Thoracic aorta (tissue), 2 donors: Measurements from ENCODE around the gene PREB. TPM values are rescaled to one million over a fixed set of nuclear protein-coding genes. Genes with fewer than 3 reads are reported as not detected.
A peak's percentile ranks its signal among the peaks of the same experiment; 100 is the strongest.
"Not testable (repeated sequence)": the region's sequence is repeated elsewhere in the genome, so short reads cannot be mapped to it uniquely, and the experiment has no call there.

Experiments used
- ATAC-seq: fragments of 150-250 bp; one replicate; pipeline ENCODE4 v1.8.0; 2017; ENCODE audit warnings: low read depth; ENCODE audit not compliant: insufficient number of reproducible peaks, low FRiP score
- DNase-seq: peaks from one replicate; pipeline ENCODE4 v3.0.0-alpha.2; 2020; ENCODE audit warnings: low spot score
- H3K27ac ChIP-seq, 2 donors: fragments of 200-600 bp; sonication (generic); 1 replicate in 1 of 2; 2 replicates in 1 of 2; pipeline ENCODE4 v1.5.1; 2016; ENCODE audit warnings: mild to moderate bottlenecking in 2 of 2, moderate library complexity in 2 of 2
- H3K27me3 ChIP-seq: fragments of 200-600 bp; sonication (generic); replicated peaks from 2 replicates; pipeline ENCODE4 v1.6.0; 2016; ENCODE audit warnings: mild to moderate bottlenecking; ENCODE audit not compliant: insufficient read depth
- H3K36me3 ChIP-seq: fragments of 200-600 bp; sonication (generic); one replicate; pipeline ENCODE4 v1.5.1; 2016
- H3K4me1 ChIP-seq, 2 donors: fragments of 200-600 bp; sonication (generic); 1 replicate in 1 of 2; 2 replicates in 1 of 2; pipeline versions ENCODE4 v1.5.1 to v1.6.0; 2016; ENCODE audit warnings: low read depth in 2 of 2, mild to moderate bottlenecking in 1 of 2; ENCODE audit not compliant: control insufficient read depth in 1 of 2
- H3K4me3 ChIP-seq: fragments of 200-600 bp; sonication (generic); 2 replicates; pipeline ENCODE4 v1.5.1; 2016; ENCODE audit warnings: mild to moderate bottlenecking
- H3K9me3 ChIP-seq: fragments of 200-600 bp; sonication (generic); 2 replicates; pipeline ENCODE4 v1.5.1; 2016
- total RNA-seq, 2 donors: library from RNA; depleted of rRNA; stranded (reverse); fragments of >200 nt; gene quantifications; one replicate each; pipeline versions ENCODE4 v1.1.0 to v1.2.3, GENCODE V29; 2016
- TF ChIP-seq, protein P1 (sequence below): fragments of 200-600 bp; sonication (generic); IDR thresholded peaks from one replicate; pipeline ENCODE4 v1.5.1; 2019; ENCODE audit warnings: antibody characterized with exemption

PREB gene
- total RNA-seq, 2 donors from 2014 or later = 64.3 to 92.3 TPM

DNA sequence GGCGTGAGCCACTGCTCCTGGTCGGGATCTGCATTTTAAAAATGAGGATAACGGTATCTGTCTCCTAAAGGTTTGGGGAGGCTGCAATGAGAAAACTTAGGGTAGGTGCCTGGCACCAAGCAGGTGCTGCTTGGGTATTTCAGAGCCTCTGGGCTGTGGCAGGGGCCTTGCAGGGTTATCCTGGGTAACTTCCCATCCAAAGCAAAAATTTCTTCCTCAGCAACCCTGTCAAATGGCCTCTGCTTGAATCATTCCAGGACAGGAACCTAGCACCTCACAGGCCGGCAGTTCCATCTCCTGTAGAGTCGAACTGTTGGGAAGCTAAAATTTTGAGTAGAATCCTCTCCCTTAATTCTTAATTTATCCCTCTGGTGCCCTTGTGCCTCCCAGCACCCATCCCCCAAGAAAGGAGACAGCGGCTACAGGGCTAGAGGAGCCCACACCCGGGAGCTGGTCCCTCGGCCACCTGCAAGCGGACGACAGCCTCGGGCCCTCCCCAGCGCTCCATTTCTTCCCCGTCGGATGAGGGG lies 16.4 kb downstream of the PREB start:
- TF ChIP-seq, protein P1, sequence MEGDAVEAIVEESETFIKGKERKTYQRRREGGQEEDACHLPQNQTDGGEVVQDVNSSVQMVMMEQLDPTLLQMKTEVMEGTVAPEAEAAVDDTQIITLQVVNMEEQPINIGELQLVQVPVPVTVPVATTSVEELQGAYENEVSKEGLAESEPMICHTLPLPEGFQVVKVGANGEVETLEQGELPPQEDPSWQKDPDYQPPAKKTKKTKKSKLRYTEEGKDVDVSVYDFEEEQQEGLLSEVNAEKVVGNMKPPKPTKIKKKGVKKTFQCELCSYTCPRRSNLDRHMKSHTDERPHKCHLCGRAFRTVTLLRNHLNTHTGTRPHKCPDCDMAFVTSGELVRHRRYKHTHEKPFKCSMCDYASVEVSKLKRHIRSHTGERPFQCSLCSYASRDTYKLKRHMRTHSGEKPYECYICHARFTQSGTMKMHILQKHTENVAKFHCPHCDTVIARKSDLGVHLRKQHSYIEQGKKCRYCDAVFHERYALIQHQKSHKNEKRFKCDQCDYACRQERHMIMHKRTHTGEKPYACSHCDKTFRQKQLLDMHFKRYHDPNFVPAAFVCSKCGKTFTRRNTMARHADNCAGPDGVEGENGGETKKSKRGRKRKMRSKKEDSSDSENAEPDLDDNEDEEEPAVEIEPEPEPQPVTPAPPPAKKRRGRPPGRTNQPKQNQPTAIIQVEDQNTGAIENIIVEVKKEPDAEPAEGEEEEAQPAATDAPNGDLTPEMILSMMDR = no peak
- no peaks in the 10 kb centered on the region for H3K9me3 ChIP-seq
- peaks cover 7 to 15% of the 10 kb centered on the region in 2 donors for H3K4me1 ChIP-seq
- H3K27ac ChIP-seq = no peak overlapping the region
- no peaks in the 10 kb centered on the region for H3K27me3 ChIP-seq
- no peak for DNase-seq
- H3K36me3 ChIP-seq = no peaks in the 10 kb centered on the region
- peak overlapping the region; percentile 68 for H3K4me3 ChIP-seq
- ATAC-seq = no peak

DNA sequence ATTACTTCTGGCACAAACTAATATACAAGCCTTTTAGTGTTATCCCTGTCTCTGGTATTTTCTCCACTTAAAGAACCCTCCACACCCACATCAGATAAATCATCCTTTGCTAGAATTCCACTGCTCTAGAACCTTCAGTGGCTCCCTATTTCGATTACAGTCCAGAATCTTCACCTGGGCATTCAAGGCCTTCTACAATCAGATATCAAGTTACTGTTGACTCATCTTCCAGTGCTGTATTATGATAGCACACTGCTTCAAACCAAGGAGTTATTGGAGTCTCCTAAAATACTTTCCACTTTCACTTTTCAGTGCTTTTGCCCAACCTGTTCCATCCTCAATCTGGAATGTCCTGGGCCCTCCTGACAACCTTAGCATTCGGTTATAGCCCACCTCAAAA lies 18.9 kb downstream of the PREB start:
- no peaks in the 10 kb centered on the region for H3K27me3 ChIP-seq
- no peaks in the 10 kb centered on the region for H3K9me3 ChIP-seq
- no peaks in the 10 kb centered on the region for H3K36me3 ChIP-seq
- no peak for ATAC-seq
- TF ChIP-seq, protein P1 = no peak
- DNase-seq = no peak
- H3K4me1 ChIP-seq = peaks cover 6 to 15% of the 10 kb centered on the region in 2 donors
- H3K4me3 ChIP-seq = no peak overlapping the region
- no peak overlapping the region for H3K27ac ChIP-seq

DNA sequence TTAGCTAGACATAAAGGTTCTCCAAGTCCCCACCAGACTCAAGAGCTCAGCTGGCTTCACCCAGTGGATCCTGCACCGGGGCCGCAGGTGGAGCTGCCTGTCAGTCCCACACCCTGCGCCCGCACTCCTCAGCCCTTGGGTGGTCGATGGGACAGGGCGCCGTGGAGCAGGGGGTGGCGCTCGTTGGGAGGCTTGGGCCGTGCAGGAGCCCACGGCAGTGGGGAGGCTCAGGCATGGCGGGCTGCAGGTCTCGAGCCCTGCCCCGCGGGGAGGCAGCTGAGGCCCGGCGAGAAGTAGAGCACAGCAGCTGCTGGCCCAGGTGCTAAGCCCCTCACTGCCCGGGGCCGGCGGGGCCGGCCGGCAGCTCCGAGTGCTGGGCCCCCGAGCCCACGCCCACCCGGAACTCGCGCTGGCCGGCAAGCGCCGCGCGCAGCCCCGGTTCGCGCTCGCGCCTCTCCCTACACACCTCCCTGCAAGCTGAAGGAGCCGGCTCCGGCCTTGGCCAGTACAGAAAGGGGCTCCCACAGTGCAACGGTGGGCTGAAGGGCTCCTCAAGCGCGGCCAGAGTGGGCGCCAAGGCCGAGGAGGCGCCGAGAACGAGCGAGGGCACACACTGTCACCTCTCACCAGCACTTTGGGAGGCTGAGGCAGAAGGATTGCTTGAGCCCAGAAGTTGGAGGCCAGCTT lies 22.9 kb downstream of the PREB start:
- H3K4me3 ChIP-seq, H3K9me3 ChIP-seq, H3K27me3 ChIP-seq, ATAC-seq, H3K27ac ChIP-seq, H3K4me1 ChIP-seq, DNase-seq, H3K36me3 ChIP-seq: not testable (repeated sequence)

DNA sequence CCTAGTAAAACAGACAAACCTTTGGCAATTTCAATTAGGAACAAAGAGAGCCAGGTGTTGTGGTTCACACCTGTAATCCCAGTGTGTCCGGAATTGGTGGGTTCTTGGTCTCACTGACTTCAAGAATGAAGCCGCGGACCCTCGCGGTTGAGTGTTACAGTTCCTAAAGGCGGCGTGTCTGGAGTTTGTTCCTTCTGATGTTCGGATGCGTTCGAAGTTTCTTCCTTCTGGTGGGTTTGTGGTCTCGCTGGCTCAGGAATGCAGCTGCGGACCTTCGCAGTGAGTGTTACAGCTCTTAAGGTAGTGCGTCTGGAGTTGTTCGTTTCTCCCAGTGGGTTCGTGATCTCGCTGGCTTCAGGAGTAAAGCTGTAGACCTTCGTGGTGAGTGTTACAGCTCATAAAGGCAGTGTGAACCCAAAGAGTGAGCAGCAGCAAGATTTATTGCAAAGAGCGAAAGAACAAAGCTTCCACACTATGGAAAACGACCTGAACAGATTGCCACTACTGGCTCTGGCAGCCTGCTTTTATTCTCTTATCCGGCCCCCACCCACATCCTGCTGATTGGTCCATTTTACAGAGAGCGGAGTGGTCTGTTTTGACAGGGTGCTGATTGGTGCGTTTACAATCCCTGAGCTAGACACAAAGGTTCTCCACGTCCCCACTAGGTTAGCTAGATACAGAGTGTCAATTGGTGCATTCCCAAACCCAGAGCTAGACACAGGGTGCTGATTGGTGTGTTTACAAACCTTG lies 23.7 kb downstream of the PREB start:
- ATAC-seq, H3K36me3 ChIP-seq, H3K9me3 ChIP-seq, H3K27me3 ChIP-seq, H3K27ac ChIP-seq, H3K4me3 ChIP-seq, H3K4me1 ChIP-seq, DNase-seq: not testable (repeated sequence)

DNA sequence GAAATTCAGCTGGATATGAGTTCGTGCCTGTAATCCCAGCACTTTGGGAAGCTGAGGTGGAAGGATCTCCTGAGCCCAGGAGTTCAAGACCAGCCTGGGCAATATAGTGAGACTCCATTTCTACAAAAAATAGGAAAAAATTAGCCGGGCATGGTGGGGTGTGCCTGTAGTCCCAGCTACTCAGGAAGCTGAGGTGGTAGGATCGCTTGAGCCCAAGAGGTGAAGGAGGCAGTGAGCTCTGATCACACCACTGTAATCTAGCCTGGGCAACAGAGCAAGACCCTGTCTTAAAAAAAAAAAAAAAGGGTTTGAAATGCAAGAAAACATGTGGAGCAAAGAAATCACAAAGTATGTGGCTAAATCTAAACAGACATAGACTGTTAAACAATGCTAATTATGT lies 25.4 kb downstream of the PREB start:
- DNase-seq (no peak), ATAC-seq (no peak)
- Histone ChIP-seq H3K36me3 (no peaks in the 10 kb centered on the region), H3K9me3 (no peaks in the 10 kb centered on the region), H3K4me1 (no peaks in the 10 kb centered on the region), H3K4me3 (no peak overlapping the region), H3K27ac (no peak overlapping the region), H3K27me3 (no peaks in the 10 kb centered on the region)
- TF ChIP-seq, protein P1 = no peak

DNA sequence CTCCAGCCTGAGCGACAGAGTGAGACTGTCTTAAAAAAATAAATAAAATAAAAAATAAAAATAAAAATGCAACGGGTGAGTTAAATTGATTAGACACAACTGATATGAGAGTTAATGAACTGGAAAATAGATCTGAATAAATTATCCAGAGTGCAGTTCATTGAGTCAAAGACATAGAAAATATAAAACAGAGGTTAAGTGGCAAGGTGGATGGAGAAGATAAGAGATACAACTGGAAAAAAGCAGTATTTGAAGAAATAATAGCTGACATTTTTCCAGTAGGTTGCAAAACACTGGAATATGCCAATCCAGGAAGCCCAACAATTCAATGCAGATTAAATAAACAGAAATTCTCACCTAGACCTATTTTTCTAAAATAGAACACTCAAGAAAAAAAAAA lies 26.2 kb downstream of the PREB start:
- no peaks in the 10 kb centered on the region for H3K36me3 ChIP-seq

More for the DNA sequence above, 26.2 kb downstream of the PREB start:
- DNase-seq (no peak), ATAC-seq (no peak)
- Histone ChIP-seq H3K9me3 (no peaks in the 10 kb centered on the region), H3K4me1 (no peaks in the 10 kb centered on the region), H3K27ac (no peak overlapping the region), H3K27me3 (no peaks in the 10 kb centered on the region), H3K4me3 (no peak overlapping the region)
- TF ChIP-seq, protein P1 = no peak
